HEK293T (cell line): ENCODE results near the gene PSMG2.

ENCODE experiments used
- CTCF ChIA-PET: fragments of 350-600 bp; formaldehyde crosslinking; extraction: SDS; loops from one replicate; lab custom pipeline; 2021; ENCODE audit warnings: antibody characterized with exemption, inconsistent platforms; lab: Yijun Ruan, JAX
- POLR2A ChIA-PET: fragments of 350-600 bp; formaldehyde crosslinking; extraction: SDS; loops from one replicate; lab custom pipeline; 2020; ENCODE audit warnings: antibody characterized with exemption, inconsistent platforms; lab: Yijun Ruan, JAX
- DNase-seq: peaks from one replicate; pipeline ENCODE4 v3.0.0; 2012; ENCODE audit warnings: mixed read lengths; ENCODE audit errors: extremely low spot score
- ARNT ChIP-seq: fragments of 450-650 bp; IDR thresholded peaks from 2 replicates; pipeline ENCODE4 v1.6.1; 2017; ENCODE audit warnings: mild to moderate bottlenecking
- BHLHE40 ChIP-seq: fragments of 450-650 bp; IDR thresholded peaks from 2 replicates; pipeline ENCODE4 v1.6.1; 2016; ENCODE audit warnings: mild to moderate bottlenecking, moderate library complexity, borderline replicate concordance
- CTBP1 ChIP-seq: fragments of 450-650 bp; IDR thresholded peaks from 2 replicates; pipeline ENCODE4 v1.6.1; 2016; ENCODE audit warnings: borderline replicate concordance
- ELF4 ChIP-seq: fragments of 450-650 bp; IDR thresholded peaks from 2 replicates; pipeline ENCODE4 v1.6.1; 2017; ENCODE audit warnings: antibody characterized with exemption
- FOXA1 ChIP-seq: fragments of 450-650 bp; IDR thresholded peaks from 2 replicates; pipeline ENCODE4 v1.6.1; 2016; ENCODE audit warnings: mild to moderate bottlenecking
- FOXK2 ChIP-seq: fragments of 450-650 bp; IDR thresholded peaks from 2 replicates; pipeline ENCODE4 v1.6.1; 2016; ENCODE audit warnings: mild to moderate bottlenecking
- FOXM1 ChIP-seq: fragments of 450-650 bp; IDR thresholded peaks from 2 replicates; pipeline ENCODE4 v1.6.1; 2017; ENCODE audit warnings: mild to moderate bottlenecking, borderline replicate concordance
- HDGF ChIP-seq: fragments of 450-650 bp; IDR thresholded peaks from 2 replicates; pipeline ENCODE4 v1.6.1; 2017; ENCODE audit warnings: antibody characterized with exemption, borderline replicate concordance
- L3MBTL2 ChIP-seq: fragments of 450-650 bp; conservative IDR thresholded peaks from 2 replicates; pipeline ENCODE4 v1.6.1; 2016; ENCODE audit warnings: mild to moderate bottlenecking
- LEF1 ChIP-seq: fragments of 450-650 bp; IDR thresholded peaks from 2 replicates; pipeline ENCODE4 v1.6.1; 2017; ENCODE audit warnings: mild to moderate bottlenecking, borderline replicate concordance
- NFRKB ChIP-seq: fragments of 450-650 bp; IDR thresholded peaks from 2 replicates; pipeline ENCODE4 v1.6.1; 2016; ENCODE audit warnings: mild to moderate bottlenecking, moderate library complexity
- PKNOX1 ChIP-seq: fragments of 450-650 bp; IDR thresholded peaks from 2 replicates; pipeline ENCODE4 v1.6.1; 2016
- SP1 ChIP-seq: fragments of 450-650 bp; IDR thresholded peaks from 2 replicates; pipeline ENCODE4 v1.6.1; 2017
- SUZ12 ChIP-seq: fragments of 450-650 bp; IDR thresholded peaks from 2 replicates; pipeline ENCODE4 v1.6.1; 2016; ENCODE audit warnings: mild to moderate bottlenecking
- TARDBP ChIP-seq: fragments of 450-650 bp; IDR thresholded peaks from 2 replicates; pipeline ENCODE4 v1.6.1; 2016
- ZNF384 ChIP-seq: fragments of 450-650 bp; IDR thresholded peaks from 2 replicates; pipeline ENCODE4 v1.6.1; 2016

Gene PSMG2

GRCh38 chr18:12741351-12741750 lies 38.5 kb downstream of the PSMG2 start:
- TF ChIP-seq FOXM1 (no peak), HDGF (no peak), LEF1 (no peak), ZNF384 (no peak), CTBP1 (no peak), TARDBP (no peak), FOXK2 (no peak), PKNOX1 (no peak), SUZ12 (no peak), FOXA1 (no peak), ELF4 (no peak), NFRKB (no peak), L3MBTL2 (no peak)
- no peak for DNase-seq
- ChIA-PET CTCF (no interaction called here), POLR2A (no interaction called here)

GRCh38 chr18:12742453-12742852 lies 39.6 kb downstream of the PSMG2 start:
- TF ChIP-seq TARDBP, result no peak
- TF ChIP-seq HDGF, result no peak
- no peak for TF ChIP-seq FOXK2
- no peak for TF ChIP-seq ELF4
- no peak for TF ChIP-seq SP1
- no peak for TF ChIP-seq CTBP1
- TF ChIP-seq NFRKB, result no peak
- TF ChIP-seq L3MBTL2, result no peak
- no peak for TF ChIP-seq ZNF384
- ChIA-PET POLR2A (no interaction called here), CTCF (no interaction called here)
- DNase-seq, result no peak

DNA sequence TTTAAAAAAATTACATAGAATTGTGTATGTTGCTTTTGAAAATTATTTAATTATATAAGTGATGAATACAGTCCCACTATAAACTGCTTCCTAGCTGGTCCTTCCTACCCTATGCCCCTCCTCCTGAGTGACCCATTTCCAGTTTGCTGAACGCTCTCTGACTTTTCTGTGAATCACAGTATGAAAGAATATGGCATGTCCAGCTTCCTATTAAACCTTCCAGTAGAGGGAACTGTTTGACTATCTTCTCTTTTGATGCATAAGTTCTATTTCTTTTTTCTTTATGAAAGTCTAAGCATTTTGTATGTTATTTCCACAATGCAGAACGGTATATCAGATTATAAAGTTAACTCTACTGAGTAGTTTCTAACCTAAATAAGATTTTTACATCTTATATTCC lies 41.3 kb downstream of the PSMG2 start:
- no peak for DNase-seq
- CTCF ChIA-PET, result no interaction called here
- POLR2A ChIA-PET, result no interaction called here
- TF ChIP-seq SP1 (no peak), ZNF384 (no peak), PKNOX1 (no peak), FOXK2 (no peak), CTBP1 (no peak), ARNT (no peak), SUZ12 (no peak), FOXM1 (no peak), TARDBP (no peak), L3MBTL2 (no peak), FOXA1 (no peak), BHLHE40 (no peak), HDGF (no peak), ELF4 (no peak), NFRKB (no peak), LEF1 (no peak)

GRCh38 chr18:12745095-12745795 lies 42.4 kb downstream of the PSMG2 start:
- no peak for DNase-seq
- CTCF ChIA-PET, result interaction anchor here (0.5 to 1.2 kb wide), 6 partner anchors 8 to 969 kb away, joined by 3 to 5 read pairs (median 4); no protein-coding TSS in a partner anchor
- no peak for TF ChIP-seq HDGF
- TF ChIP-seq CTBP1, result no peak
- no peak for TF ChIP-seq SP1
- no peak for TF ChIP-seq ZNF384
- no peak for TF ChIP-seq FOXA1
- no peak for TF ChIP-seq ELF4
- TF ChIP-seq TARDBP, result no peak
- TF ChIP-seq FOXM1, result no peak
- TF ChIP-seq LEF1, result no peak
- TF ChIP-seq L3MBTL2, result no peak
- no peak for TF ChIP-seq ARNT
- TF ChIP-seq PKNOX1, result no peak
- no peak for TF ChIP-seq BHLHE40
- no peak for TF ChIP-seq NFRKB
- TF ChIP-seq SUZ12, result no peak
- no peak for TF ChIP-seq FOXK2
- POLR2A ChIA-PET, result no interaction called here

GRCh38 chr18:12747530-12748315 lies 44.9 kb downstream of the PSMG2 start:
- POLR2A ChIA-PET, result no interaction called here
- CTCF ChIA-PET, result no interaction called here

More at GRCh38 chr18:12747530-12748315, 44.9 kb downstream of the PSMG2 start:
- no peak for TF ChIP-seq ZNF384
- no peak for TF ChIP-seq BHLHE40
- no peak for TF ChIP-seq HDGF
- no peak for TF ChIP-seq ELF4
- no peak for TF ChIP-seq NFRKB
- no peak for TF ChIP-seq SUZ12
- TF ChIP-seq ARNT, result no peak
- no peak for TF ChIP-seq L3MBTL2
- TF ChIP-seq LEF1, result no peak
- TF ChIP-seq SP1, result no peak
- TF ChIP-seq FOXA1, result no peak
- no peak for TF ChIP-seq PKNOX1
- TF ChIP-seq FOXK2, result no peak
- TF ChIP-seq TARDBP, result no peak
- no peak for TF ChIP-seq CTBP1
- TF ChIP-seq FOXM1, result no peak
- DNase-seq, result no peak
